GOT3 (cell line): ENCODE measurements around the gene PPP1R3F.

ENCODE experiments used
- DNase-seq: peaks from one replicate; lab custom pipeline; 2025; ENCODE audit warnings: mixed read lengths; lab: John Stamatoyannopoulos, UW

The PPP1R3F gene, protein sequence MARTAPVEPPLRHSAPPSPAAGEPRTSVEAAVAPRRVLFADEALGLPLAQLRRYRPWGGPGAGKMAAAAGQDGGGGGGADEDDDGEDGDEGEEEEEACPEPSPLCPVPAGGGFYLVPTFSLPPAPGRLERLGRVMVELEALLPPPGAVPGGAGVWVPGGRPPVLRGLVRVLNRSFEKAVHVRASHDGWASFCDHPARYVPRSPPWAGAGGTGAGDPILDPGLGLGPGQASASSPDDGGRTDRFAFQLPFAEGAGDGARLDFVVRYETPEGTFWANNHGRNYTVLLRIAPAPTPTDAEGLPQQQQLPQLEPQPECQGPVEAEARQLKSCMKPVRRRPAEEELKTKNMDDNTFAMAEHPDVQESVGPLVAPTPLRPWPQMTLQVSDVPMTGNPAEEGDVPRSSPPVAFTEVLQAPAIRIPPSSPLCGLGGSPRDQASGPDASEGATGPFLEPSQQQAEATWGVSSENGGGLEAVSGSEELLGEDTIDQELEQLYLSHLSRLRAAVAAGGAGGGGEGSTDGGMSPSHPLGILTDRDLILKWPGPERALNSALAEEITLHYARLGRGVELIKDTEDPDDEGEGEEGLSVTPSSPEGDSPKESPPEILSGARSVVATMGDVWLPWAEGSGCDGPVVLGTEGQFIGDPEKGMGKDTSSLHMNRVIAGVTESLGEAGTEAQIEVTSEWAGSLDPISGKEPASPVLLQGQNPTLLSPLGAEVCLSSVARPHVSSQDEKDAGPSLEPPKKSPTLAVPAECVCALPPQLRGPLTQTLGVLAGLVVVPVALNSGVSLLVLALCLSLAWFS

GRCh38 chrX:49269767-49270248 lies at the start of gene PPP1R3F:
PPP1R3F (plus strand) TSS chrX:49269793; CDS start chrX:49269870, 77 bp downstream.
- no peak for DNase-seq

GRCh38 chrX:49220100-49220499 lies 49.5 kb upstream of the PPP1R3F start:
- DNase-seq, result no peak

GRCh38 chrX:49221868-49222267 lies 47.7 kb upstream of the PPP1R3F start:
- DNase-seq, result no peak

DNA sequence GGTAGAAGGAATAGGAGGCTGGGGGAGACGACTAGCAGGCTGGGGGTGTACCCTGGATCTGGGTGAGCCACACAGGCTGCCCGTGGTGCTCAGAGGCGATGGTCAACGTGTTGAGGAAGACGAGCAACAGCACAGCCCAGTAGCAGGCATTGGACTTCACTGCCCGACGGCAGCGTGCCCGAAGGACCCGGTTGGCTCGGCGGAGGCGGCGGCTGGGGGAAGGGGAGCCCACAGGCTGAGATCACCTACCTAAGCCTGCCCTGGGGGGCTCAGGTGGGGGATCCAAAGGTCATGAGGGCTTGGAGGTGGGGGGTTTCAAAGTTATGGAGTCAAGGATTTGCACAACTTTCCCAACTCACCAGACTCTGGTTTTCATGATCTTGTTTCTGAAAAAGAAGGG lies 43.7 kb upstream of the PPP1R3F start:
- DNase-seq, result no peak

GRCh38 chrX:49226946-49227345 lies 42.6 kb upstream of the PPP1R3F start:
- no peak for DNase-seq

GRCh38 chrX:49227726-49228125 lies 41.9 kb upstream of the PPP1R3F start:
- no peak for DNase-seq

GRCh38 chrX:49228185-49228584 lies 41.4 kb upstream of the PPP1R3F start:
- DNase-seq, result no peak

- DNase-seq, result no peak
These were observed 38.9 kb upstream of the PPP1R3F start for GRCh38 chrX:49230500-49231232.

GRCh38 chrX:49231333-49232000 lies 38.1 kb upstream of the PPP1R3F start:
- DNase-seq, result no peak

DNA sequence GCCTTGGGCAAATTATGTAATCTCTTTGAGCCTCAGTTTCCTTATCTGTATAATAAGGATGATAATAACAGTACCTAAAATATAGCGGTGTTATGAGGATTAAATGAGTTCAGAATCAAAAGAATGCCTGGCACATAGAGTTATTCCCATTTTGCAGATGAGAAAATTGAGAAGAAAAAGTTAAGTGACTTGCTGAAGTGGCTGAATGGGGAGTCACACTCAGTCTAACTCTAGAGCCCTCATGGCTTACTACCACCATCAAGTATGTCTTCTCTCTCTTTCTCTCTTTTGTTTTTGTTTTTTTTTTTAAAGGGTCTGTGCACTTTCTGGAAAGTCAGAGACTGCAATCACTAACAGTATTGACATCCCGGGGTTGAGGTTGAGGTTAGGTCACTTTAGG lies 37.1 kb upstream of the PPP1R3F start:
- no peak for DNase-seq

GRCh38 chrX:49233176-49233575 lies 36.4 kb upstream of the PPP1R3F start, which contains the start of gene CACNA1F:
CACNA1F (minus strand) TSS chrX:49233340; CDS start chrX:49233309, 31 bp downstream.
- DNase-seq, result no peak

DNA sequence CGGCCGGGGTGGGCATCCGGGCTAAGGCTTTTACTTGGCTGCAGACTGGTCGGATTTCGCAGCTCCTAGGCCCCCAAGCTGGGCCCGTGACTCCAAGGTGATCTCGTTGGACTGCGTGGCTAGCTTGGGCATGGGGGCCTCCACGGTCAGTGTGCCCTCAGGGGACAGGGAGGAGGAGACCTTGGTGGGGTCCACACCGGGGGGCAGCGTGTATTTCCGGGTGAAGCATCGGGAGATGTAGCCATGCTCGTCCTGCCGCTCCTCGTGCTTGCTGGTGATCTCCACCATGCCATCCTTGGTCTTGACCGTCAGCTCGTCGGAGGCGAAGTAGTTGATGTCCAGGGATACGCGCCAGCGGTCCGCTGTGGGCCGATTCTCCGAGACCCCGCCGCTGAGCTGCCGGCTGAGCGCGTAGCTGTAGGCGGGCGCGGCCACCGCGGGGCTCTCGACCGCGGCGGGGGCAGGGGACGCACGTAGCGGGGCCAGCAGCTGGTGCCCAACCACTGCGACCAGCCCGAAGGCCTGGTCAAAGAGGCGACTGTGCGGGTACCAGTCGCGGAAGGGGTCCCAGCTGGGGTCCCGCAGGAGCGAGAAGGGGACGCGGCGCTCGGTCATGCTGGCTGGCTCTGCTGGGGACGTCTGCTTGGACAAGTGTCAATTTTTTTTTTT lies 35.6 kb upstream of the PPP1R3F start:
- DNase-seq, result no peak

DNA sequence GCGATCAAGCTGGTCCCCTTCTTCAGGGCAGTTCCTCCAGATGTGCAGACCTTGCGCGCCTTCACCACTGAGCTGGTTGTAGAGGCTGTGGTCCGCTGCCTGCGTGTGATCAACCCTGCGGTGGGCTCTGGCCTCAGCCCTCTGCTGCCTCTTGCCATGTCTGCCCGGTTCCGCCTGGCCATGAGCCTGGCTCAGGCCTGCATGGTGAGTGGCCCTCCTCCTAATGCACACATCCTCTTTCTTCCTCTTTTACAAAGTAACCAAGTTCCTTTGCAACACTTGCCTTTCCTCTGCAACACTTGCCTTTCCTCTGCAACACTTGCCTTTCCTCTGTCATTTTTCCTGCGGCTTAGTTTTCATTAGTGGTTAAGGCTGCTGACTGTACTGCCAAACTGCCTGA lies 32.5 kb upstream of the PPP1R3F start:
- no peak for DNase-seq

GRCh38 chrX:49238735-49239134 lies 30.9 kb upstream of the PPP1R3F start:
- DNase-seq, result no peak

GRCh38 chrX:49242545-49243066 lies 27.0 kb upstream of the PPP1R3F start:
- DNase-seq, result no peak

DNA sequence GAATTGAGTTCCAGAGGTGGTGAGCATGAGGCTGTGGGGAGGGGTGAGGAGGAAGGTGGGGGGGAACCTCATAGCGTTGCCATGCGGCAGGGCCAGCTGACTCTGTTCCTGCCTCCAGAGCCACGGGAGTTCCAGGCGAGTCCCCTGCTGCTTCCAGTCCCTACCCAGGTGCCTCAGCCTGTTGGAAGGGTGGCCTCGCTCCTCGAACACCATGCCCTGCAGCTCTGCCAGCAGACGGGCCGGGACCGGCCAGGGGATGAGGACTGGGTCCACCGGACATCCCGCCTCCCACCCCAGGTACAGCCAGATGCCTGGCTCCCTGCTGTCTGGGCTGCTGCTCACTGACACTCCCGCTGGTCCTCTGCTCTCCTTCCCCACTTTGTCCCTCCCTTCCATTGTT lies 26.4 kb upstream of the PPP1R3F start:
- DNase-seq, result no peak

DNA sequence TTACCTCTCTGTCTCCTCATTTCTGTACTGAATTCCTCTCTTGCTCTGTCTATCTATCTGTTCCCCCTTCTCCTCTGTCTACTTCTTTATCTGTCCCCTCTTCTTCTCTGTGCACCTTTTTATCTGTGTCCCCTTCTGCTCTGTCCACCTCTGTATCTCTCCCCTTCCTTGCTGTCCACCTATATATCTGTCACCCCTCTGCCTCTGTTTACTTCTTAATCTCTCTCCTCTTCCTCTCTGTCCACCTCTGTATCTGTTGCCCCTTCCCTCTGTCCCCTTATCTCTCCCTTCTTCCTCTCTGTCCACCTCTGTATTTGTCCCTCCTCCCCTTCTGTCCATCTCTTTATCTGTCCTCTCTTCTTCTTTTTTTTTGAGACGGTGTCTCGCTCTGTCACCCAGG lies 25.4 kb upstream of the PPP1R3F start:
- no peak for DNase-seq

DNA sequence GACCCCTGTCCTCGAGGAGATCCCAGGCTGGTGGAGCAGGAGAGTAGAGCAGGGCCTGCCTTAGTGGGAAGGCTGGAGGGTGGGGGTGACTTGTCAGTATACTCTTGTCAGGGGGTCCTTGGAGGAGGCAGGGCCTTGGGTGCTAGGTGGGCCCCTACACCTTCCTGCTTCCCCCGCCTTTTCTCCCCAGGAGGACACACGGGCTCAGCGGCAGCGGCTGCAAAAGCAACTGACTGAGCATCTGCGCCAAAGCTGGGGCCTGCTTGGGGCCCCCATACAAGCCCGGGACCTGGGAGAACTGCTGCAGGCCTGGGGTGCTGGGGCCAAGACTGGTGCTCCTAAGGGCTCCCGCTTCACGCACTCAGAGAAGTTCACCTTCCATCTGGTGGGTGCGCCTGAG lies 23.1 kb upstream of the PPP1R3F start:
- no peak for DNase-seq

GRCh38 chrX:49247346-49247745 lies 22.2 kb upstream of the PPP1R3F start:
- no peak for DNase-seq

- no peak for DNase-seq
These were observed 21.4 kb upstream of the PPP1R3F start for GRCh38 chrX:49247916-49248811.
